HEK293 (cell line): ENCODE results near the gene KCNC4.

Experiments used
- CTCF ChIA-PET: fragments of 350-600 bp; formaldehyde crosslinking; extraction: SDS; loops from one replicate; lab custom pipeline; 2021; ENCODE audit warnings: antibody characterized with exemption; lab: Yijun Ruan, JAX
- POLR2A ChIA-PET: fragments of 300-600 bp; formaldehyde crosslinking; extraction: SDS; loops from one replicate; lab custom pipeline; 2020; ENCODE audit warnings: antibody characterized with exemption, inconsistent platforms; lab: Yijun Ruan, JAX
- H3K27ac ChIP-seq: fragments of 200-500 bp; sonication (Bioruptor generic); 2 replicates; pipeline ENCODE4 v1.5.1; 2014; ENCODE audit warnings: low read depth, low read length, control low read depth, inconsistent platforms; ENCODE audit errors: extremely low read depth
- H3K36me3 ChIP-seq, 2 experiments: fragments of 200-500 bp in 1 of 2; sonication (Bioruptor generic) in 1 of 2; 1 replicate in 1 of 2; 2 replicates in 1 of 2; pipeline ENCODE4 v1.5.1; 2014 to 2017; ENCODE audit warnings: inconsistent platforms in 2 of 2, low read length in 2 of 2; ENCODE audit not compliant: control insufficient read depth in 2 of 2, insufficient read depth in 1 of 2
- H3K4me1 ChIP-seq: fragments of 200-500 bp; sonication (Bioruptor generic); 2 replicates; pipeline ENCODE4 v1.5.1; 2014; ENCODE audit warnings: mild to moderate bottlenecking, low read length, inconsistent platforms; ENCODE audit not compliant: control insufficient read depth, insufficient read depth
- H3K4me3 ChIP-seq: 2 replicates; pipeline ENCODE4 v1.5.1; 2011; ENCODE audit warnings: low read depth, mild to moderate bottlenecking, control low read depth, low read length, moderate library complexity
- H3K9me3 ChIP-seq: fragments of 200-500 bp; sonication (Bioruptor generic); 2 replicates; pipeline ENCODE4 v1.5.1; 2014; ENCODE audit warnings: low read depth, low read length, inconsistent platforms; ENCODE audit not compliant: control insufficient read depth, insufficient read depth
- EGR2 ChIP-seq: fragments of 450-650 bp; formaldehyde crosslinking; IDR thresholded peaks from 2 replicates; pipeline ENCODE4 v1.5.1; 2016; ENCODE audit warnings: low read depth, missing biosample characterization, missing genetic modification characterization
- ELK4 ChIP-seq: IDR thresholded peaks from 2 replicates; pipeline ENCODE4 v1.6.1; 2011; ENCODE audit warnings: mild to moderate bottlenecking, low read depth, low read length, borderline replicate concordance
- MEIS1 ChIP-seq: sonication (generic); formaldehyde crosslinking; IDR thresholded peaks from 2 replicates; pipeline ENCODE4 v1.8.1; 2022; ENCODE audit warnings: missing genetic modification reagents, mild to moderate bottlenecking, borderline replicate concordance
- SCRT1 ChIP-seq: fragments of 450-650 bp; formaldehyde crosslinking; IDR thresholded peaks from 2 replicates; pipeline ENCODE4 v1.5.1; 2016; ENCODE audit warnings: missing biosample characterization, missing genetic modification characterization, borderline replicate concordance
- ZBTB21 ChIP-seq: fragments of 450-650 bp; formaldehyde crosslinking; IDR thresholded peaks from 2 replicates; pipeline ENCODE4 v1.5.1; 2017; ENCODE audit warnings: missing biosample characterization, missing genetic modification characterization
- ZFHX2 ChIP-seq: fragments of 450-650 bp; formaldehyde crosslinking; conservative IDR thresholded peaks from 2 replicates; pipeline ENCODE4 v1.5.1; 2016; ENCODE audit warnings: missing biosample characterization, missing genetic modification characterization
- ZFP3 ChIP-seq: fragments of 450-650 bp; formaldehyde crosslinking; IDR thresholded peaks from 2 replicates; pipeline ENCODE4 v1.5.1; 2016; ENCODE audit warnings: low read depth, missing biosample characterization, missing genetic modification characterization
- ZIC2 ChIP-seq: fragments of 450-650 bp; formaldehyde crosslinking; IDR thresholded peaks from 2 replicates; pipeline ENCODE4 v1.5.1; 2016; ENCODE audit warnings: missing biosample characterization, missing genetic modification characterization
- ZNF174 ChIP-seq: fragments of 450-650 bp; formaldehyde crosslinking; IDR thresholded peaks from 2 replicates; pipeline ENCODE4 v1.5.0; 2017; ENCODE audit warnings: missing biosample characterization, mild to moderate bottlenecking, missing genetic modification characterization
- ZNF23 ChIP-seq: fragments of 450-650 bp; formaldehyde crosslinking; IDR thresholded peaks from 2 replicates; pipeline ENCODE4 v1.5.1; 2016; ENCODE audit warnings: missing biosample characterization, missing genetic modification characterization, borderline replicate concordance
- ZNF302 ChIP-seq: fragments of 450-650 bp; formaldehyde crosslinking; IDR thresholded peaks from 2 replicates; pipeline ENCODE4 v1.5.1; 2016; ENCODE audit warnings: missing biosample characterization, missing genetic modification characterization, low read depth
- ZNF558 ChIP-seq: fragments of 450-650 bp; formaldehyde crosslinking; IDR thresholded peaks from 2 replicates; pipeline ENCODE4 v1.5.1; 2016; ENCODE audit warnings: missing biosample characterization, missing genetic modification characterization
- ZNF747 ChIP-seq: fragments of 450-650 bp; formaldehyde crosslinking; IDR thresholded peaks from 2 replicates; pipeline ENCODE4 v1.5.1; 2016; ENCODE audit warnings: missing biosample characterization, missing genetic modification characterization
- TF ChIP-seq, protein P1 (sequence below): fragments of 450-650 bp; formaldehyde crosslinking; IDR thresholded peaks from 2 replicates; pipeline ENCODE4 v1.5.1; 2016; ENCODE audit warnings: missing biosample characterization, missing genetic modification characterization

KCNC4 gene

GRCh38 chr1:110254604-110255391, 44.7 kb downstream of the KCNC4 start:
- H3K9me3 ChIP-seq: no peaks in the 10 kb centered on the region
- TF ChIP-seq ZBTB21 (tag by site-specific recombination): no peak
- TF ChIP-seq ZIC2 (tag by site-specific recombination): peak; percentile 52; the same call in 1 of the 2 replicates
- H3K4me3 ChIP-seq: no peak overlapping the region
- CTCF ChIA-PET: interaction anchor here (1.0 to 1.5 kb wide), 3 partner anchors 47 to 60 kb away, joined by 3 to 5 read pairs (median 4); no protein-coding TSS in a partner anchor
- no peaks in the 10 kb centered on the region for H3K4me1 ChIP-seq
- no peak overlapping the region for H3K27ac ChIP-seq
- POLR2A ChIA-PET: no interaction called here
- no peaks in the 10 kb centered on the region for H3K36me3 ChIP-seq

GRCh38 chr1:110255392-110255787, 45.3 kb downstream of the KCNC4 start:
- POLR2A ChIA-PET: no interaction called here
- Histone ChIP-seq H3K36me3 (no peaks in the 10 kb centered on the region), H3K9me3 (no peaks in the 10 kb centered on the region), H3K4me1 (no peaks in the 10 kb centered on the region), H3K27ac (no peak overlapping the region), H3K4me3 (no peak overlapping the region)
- CTCF ChIA-PET: interaction anchor here (1.5 kb wide), 1 partner anchor 60 kb away, joined by 3 read pairs; no protein-coding TSS in a partner anchor
- no peak for TF ChIP-seq MEIS1 (CRISPR knock-in tag)

- Histone ChIP-seq H3K4me3 (no peak overlapping the region), H3K36me3 (no peaks in the 10 kb centered on the region), H3K27ac (no peak overlapping the region), H3K4me1 (no peaks in the 10 kb centered on the region), H3K9me3 (no peaks in the 10 kb centered on the region)
- CTCF ChIA-PET: interaction anchor here (1.4 kb wide), 1 partner anchor 56 kb away, joined by 3 read pairs; no protein-coding TSS in a partner anchor
- POLR2A ChIA-PET: no interaction called here
- TF ChIP-seq ELK4: no peak
- peak; percentile 85 for TF ChIP-seq EGR2 (tag by site-specific recombination)
- no peak for TF ChIP-seq ZNF747 (tag by site-specific recombination)
- TF ChIP-seq ZFHX2 (tag by site-specific recombination): peak; percentile 81
These were observed 48.6 kb downstream of the KCNC4 start for GRCh38 chr1:110258734-110259133.

- ChIA-PET POLR2A (no interaction called here), CTCF (interaction anchor here (0.6 kb wide), 1 partner anchor 566 kb away, joined by 4 read pairs; no protein-coding TSS in a partner anchor)
- no peaks in the 10 kb centered on the region for H3K36me3 ChIP-seq
- H3K4me1 ChIP-seq: no peaks in the 10 kb centered on the region
- TF ChIP-seq ZNF302 (tag by site-specific recombination) (no peak), ZNF558 (tag by site-specific recombination) (no peak), ZNF174 (tag by site-specific recombination) (no peak), SCRT1 (tag by site-specific recombination) (no peak), ZFP3 (tag by site-specific recombination) (no peak), ZNF23 (tag by site-specific recombination) (no peak)
- TF ChIP-seq, protein P1, sequence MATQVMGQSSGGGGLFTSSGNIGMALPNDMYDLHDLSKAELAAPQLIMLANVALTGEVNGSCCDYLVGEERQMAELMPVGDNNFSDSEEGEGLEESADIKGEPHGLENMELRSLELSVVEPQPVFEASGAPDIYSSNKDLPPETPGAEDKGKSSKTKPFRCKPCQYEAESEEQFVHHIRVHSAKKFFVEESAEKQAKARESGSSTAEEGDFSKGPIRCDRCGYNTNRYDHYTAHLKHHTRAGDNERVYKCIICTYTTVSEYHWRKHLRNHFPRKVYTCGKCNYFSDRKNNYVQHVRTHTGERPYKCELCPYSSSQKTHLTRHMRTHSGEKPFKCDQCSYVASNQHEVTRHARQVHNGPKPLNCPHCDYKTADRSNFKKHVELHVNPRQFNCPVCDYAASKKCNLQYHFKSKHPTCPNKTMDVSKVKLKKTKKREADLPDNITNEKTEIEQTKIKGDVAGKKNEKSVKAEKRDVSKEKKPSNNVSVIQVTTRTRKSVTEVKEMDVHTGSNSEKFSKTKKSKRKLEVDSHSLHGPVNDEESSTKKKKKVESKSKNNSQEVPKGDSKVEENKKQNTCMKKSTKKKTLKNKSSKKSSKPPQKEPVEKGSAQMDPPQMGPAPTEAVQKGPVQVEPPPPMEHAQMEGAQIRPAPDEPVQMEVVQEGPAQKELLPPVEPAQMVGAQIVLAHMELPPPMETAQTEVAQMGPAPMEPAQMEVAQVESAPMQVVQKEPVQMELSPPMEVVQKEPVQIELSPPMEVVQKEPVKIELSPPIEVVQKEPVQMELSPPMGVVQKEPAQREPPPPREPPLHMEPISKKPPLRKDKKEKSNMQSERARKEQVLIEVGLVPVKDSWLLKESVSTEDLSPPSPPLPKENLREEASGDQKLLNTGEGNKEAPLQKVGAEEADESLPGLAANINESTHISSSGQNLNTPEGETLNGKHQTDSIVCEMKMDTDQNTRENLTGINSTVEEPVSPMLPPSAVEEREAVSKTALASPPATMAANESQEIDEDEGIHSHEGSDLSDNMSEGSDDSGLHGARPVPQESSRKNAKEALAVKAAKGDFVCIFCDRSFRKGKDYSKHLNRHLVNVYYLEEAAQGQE: no peak
- H3K9me3 ChIP-seq: no peaks in the 10 kb centered on the region
- H3K4me3 ChIP-seq: no peak overlapping the region
- H3K27ac ChIP-seq: no peak overlapping the region
These were observed 49.7 kb downstream of the KCNC4 start for GRCh38 chr1:110259770-110260169.
